Endometrial microvascular endothelial cells (primary cell): ENCODE measurements around the gene CTXN3. TPM values are rescaled to one million over a fixed set of nuclear protein-coding genes. Genes with fewer than 3 reads are reported as not detected.
"Not testable (repeated sequence)": the region's sequence is repeated elsewhere in the genome, so short reads cannot be mapped to it uniquely, and the experiment has no call there.

Experiments
- in situ Hi-C: cut with HindIII; loops from 2 replicates; pipeline ENCODE4 v1.10.0; 2017; ENCODE audit warnings: low sequenced_read_pairs, low pct_unique_long_range_greater_than_20kb; ENCODE audit errors: inconsistent ontology term
- total RNA-seq: library from RNA; depleted of rRNA; stranded (reverse); fragments of >200 nt; gene quantifications from one replicate; pipeline ENCODE4 v1.2.3, GENCODE V29; 2015; ENCODE audit errors: inconsistent ontology term

CTXN3 gene
- total RNA-seq, 1 donor from 2014 or later, result not detected

- in situ Hi-C loops, result no loop called here
Measured at GRCh38 chr5:127647361-127647958, 1.4 kb upstream of the CTXN3 start.

GRCh38 chr5:127650022-127650421 is 1.1 kb downstream of the CTXN3 start:
- in situ Hi-C loops, result no loop called here

GRCh38 chr5:127650649-127651048 is 1.8 kb downstream of the CTXN3 start:
- in situ Hi-C loops, result no loop called here

GRCh38 chr5:127652952-127653611 is 4.2 kb downstream of the CTXN3 start:
- in situ Hi-C loops, result no loop called here

GRCh38 chr5:127656825-127657224 is 7.9 kb downstream of the CTXN3 start:
- in situ Hi-C loops, result no loop called here

- in situ Hi-C loops, result no loop called here
Measured at GRCh38 chr5:127660047-127660733, 11.3 kb downstream of the CTXN3 start.

GRCh38 chr5:127664093-127664492 is 15.2 kb downstream of the CTXN3 start:
- in situ Hi-C loops, result no loop called here

- in situ Hi-C loops, result no loop called here
Measured at GRCh38 chr5:127665641-127666040, 16.8 kb downstream of the CTXN3 start.

- in situ Hi-C loops, result no loop called here
Measured at GRCh38 chr5:127666043-127666716, 17.3 kb downstream of the CTXN3 start.

- in situ Hi-C loops, result no loop called here
Measured at GRCh38 chr5:127667926-127668325, 19.0 kb downstream of the CTXN3 start.

GRCh38 chr5:127671218-127671617 is 22.3 kb downstream of the CTXN3 start:
- in situ Hi-C loops, result no loop called here

- in situ Hi-C loops, result no loop called here
Measured at GRCh38 chr5:127673117-127673800, 24.4 kb downstream of the CTXN3 start.

GRCh38 chr5:127676951-127677350 is 28.1 kb downstream of the CTXN3 start:
- in situ Hi-C loops, result not testable (repeated sequence)

- in situ Hi-C loops, result not testable (repeated sequence)
Measured at GRCh38 chr5:127679691-127680330, 30.9 kb downstream of the CTXN3 start.

- in situ Hi-C loops, result no loop called here
Measured at GRCh38 chr5:127680595-127680994, 31.7 kb downstream of the CTXN3 start.

GRCh38 chr5:127683008-127683407 is 34.1 kb downstream of the CTXN3 start:
- in situ Hi-C loops, result no loop called here

GRCh38 chr5:127684726-127685467 is 36.0 kb downstream of the CTXN3 start:
- in situ Hi-C loops, result no loop called here

- in situ Hi-C loops, result no loop called here
Measured at GRCh38 chr5:127685662-127686061, 36.8 kb downstream of the CTXN3 start.
